GM18951 (cell line): ENCODE measurements around the gene NELL1.

Experiments
- POLR2A ChIP-seq: IDR thresholded peaks from 4 replicates; pipeline ENCODE4 v1.6.1; 2011; ENCODE audit warnings: mild to moderate bottlenecking; ENCODE audit not compliant: insufficient read length, insufficient read depth; ENCODE audit errors: extremely low read depth
- in situ Hi-C: fragments of 300-500 bp; cut with MboI; formaldehyde crosslinking; loops from one replicate; pipeline ENCODE4 v1.12.0; 2022; ENCODE audit warnings: low sequenced_read_pairs, mixed read lengths, inconsistent platforms; ENCODE audit not compliant: unreplicated experiment

The NELL1 gene

DNA sequence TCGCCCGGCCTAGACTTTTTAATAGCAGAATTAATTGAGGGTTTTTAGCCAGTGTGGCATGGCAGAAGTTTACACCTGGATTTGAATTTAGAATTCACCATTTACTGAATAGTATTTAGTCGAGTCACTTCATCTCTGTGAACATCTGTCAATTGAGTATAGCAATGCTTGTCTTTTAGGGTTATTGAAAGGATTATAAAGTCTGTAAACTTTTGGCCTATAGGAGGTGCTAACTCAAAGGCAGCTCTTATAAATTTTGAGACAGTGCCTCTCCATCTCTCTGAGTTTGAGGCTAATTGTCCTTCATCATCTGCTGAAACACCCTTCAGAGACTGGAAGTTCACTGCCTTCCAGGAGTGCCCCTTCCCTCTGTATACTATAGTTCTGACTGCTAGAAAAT, 205.0 kb downstream of the NELL1 start:
- TF ChIP-seq POLR2A, result no peak
- in situ Hi-C loops, result no loop called here

DNA sequence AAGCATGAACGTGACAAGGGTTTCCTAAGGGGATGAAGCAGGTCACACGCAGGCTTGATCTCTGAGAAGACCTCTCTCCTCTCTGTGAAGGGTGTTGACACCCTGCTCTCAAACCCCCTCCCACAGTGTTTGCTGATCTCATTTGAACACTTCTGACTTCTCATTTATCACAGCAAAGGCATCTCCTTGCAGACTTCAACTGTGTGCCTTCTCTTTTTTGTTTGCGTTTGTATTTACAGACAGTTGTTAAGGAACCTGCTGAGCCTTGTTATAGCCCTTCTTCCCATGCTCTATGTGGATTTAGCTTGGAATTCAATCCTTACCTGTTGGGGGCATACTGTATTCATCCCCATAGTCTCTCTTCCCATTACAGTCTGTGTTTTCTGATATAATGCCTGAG, 206.5 kb downstream of the NELL1 start:
- TF ChIP-seq POLR2A, result no peak
- in situ Hi-C loops, result no loop called here

DNA sequence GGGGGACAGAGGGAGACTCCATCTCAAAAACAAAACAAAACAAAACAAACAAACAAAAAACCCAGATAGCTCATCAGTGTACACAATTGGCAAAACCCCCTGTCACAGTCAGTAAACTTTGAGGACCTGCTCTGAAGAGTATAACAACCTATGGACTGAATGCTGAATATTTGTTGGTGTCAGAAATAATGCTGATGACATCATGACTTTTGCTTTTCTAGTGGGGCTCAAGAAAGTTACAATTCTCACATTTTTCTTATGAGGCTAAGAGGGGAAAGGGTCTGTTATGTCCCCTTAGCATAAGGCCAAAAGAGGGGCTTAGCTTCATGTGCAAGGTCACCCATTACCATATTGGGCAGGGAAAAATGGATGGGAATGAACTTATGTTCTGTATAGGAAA, 207.4 kb downstream of the NELL1 start:
- in situ Hi-C loops, result no loop called here

DNA sequence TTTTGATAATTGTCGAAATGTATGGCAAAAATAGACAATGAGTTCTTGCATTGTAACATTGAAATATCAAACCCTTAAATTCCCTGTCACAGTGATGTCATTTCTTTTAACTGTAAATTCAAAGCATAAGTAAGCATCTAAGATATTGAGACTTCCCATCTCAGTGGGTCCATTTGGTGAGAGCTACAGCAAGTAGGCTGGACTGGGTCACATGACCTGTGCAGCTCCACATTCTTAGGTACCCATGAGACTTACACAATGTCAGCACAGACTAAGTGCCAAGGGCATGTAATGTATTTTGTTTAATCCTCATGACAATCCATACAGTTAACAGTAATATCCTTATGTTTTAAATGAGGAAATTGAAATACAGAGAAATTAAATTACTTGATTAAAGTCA, 210.7 kb downstream of the NELL1 start:
- no peak for TF ChIP-seq POLR2A
- in situ Hi-C loops, result no loop called here

More for the DNA sequence above, 207.4 kb downstream of the NELL1 start:
- no peak for TF ChIP-seq POLR2A

DNA sequence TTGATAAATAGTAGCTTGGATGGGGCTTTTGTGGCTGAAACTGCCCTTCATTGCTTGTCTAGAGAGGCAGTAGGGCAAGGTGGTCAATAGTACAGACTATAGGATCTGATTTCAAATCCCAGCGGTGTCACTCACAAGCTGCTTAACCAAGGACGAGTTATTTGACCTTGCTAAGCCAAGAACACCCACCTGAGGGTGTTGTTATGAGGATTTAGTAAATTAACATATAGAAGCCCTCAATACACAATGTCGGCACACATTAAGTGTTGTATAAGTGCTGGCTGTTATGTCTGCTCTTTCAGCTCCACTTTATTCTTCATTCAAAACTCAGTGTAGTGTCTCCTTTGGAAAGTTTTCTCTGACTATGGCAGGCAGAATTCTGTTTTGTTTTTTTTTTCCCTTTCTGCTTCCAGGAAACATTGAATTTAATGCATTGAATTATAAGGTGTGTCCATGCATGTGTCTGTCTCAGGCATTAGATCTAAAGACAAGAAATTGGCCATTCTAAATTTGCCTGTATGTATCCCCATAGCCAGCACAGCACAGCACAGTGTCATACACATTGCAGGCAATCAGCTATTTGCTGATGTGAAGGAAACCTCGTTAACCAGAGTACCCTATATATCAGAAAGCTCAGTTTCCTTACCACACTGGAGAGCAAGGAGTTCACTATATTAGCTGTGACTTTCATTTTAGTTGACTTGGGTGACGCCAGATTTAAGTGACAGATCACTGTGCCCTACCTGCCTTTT, 212.1 kb downstream of the NELL1 start:
- in situ Hi-C loops, result no loop called here
- no peak for TF ChIP-seq POLR2A

DNA sequence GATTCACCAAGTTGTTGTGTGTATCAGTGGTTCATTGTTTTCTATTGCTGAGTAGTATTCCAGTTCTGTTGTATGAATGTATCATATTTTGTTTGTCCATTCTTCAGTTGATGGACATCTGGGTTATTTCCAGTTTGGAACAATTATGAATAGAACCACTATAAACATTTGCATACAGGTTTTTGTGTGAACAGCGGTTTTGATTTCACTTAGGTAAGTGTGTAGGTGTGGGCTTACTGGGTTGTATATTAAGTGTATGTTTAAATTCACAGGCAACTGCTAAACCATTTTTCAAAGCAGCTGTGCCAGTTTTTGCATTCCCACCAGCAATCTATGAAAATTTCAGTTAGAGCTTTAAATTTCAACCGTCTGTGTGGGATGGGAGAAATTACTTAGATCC, 217.8 kb downstream of the NELL1 start:
- in situ Hi-C loops, result no loop called here

DNA sequence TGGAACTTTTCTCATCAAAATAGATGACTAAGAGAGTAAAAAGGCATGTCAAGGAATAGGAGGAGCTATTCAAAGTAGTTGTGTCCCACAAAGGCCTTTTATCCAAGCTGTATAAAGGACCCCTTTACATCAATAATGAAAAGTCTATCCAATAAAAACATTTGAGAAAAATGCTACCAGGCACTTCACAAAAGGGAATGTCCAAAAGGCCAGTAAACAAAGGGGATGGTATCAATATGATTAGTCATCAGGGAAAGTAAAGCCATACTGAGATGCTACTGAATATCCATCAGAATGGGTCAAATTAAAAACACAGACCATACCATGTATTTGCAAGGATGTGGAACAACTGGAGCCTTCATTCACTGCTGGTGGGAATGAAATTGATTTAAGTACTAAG, 224.9 kb downstream of the NELL1 start:
- no peak for TF ChIP-seq POLR2A
- in situ Hi-C loops, result no loop called here

More for the DNA sequence above, 217.8 kb downstream of the NELL1 start:
- no peak for TF ChIP-seq POLR2A

DNA sequence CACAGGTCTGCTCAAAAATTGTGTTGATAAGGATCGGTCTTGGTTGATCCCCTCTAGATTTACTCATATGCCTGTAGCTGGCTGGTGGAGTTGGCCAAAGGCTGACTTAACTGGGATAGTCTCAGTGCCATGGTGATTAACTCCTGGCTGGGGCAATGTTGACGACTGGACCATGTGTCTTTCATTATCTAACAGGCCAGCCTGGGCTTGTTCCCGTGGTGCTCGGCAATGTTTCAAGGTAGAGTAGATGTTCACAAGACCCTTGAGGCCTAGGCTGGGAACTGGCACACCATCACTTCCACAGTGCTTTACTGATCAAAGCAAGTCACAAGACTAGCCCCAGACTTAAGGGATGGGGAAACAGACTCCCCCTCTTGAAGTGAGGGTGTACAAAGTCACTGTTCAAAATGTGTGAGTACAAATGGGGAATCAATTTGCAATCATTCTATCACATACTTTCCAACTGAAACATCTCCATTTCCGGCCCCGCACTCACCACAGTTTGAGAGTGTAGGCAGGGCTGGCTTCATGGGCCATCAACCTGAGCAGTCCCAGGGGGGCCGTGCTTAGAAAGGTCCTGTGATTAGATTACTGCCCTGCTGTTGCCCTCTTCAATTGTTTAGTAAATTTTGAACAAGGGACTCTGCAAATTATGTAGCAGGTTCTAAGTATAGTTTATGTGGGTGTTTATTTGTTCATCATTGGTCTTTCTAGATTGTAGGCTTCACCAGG, 240.8 kb downstream of the NELL1 start:
- in situ Hi-C loops, result no loop called here
- TF ChIP-seq POLR2A, result no peak

DNA sequence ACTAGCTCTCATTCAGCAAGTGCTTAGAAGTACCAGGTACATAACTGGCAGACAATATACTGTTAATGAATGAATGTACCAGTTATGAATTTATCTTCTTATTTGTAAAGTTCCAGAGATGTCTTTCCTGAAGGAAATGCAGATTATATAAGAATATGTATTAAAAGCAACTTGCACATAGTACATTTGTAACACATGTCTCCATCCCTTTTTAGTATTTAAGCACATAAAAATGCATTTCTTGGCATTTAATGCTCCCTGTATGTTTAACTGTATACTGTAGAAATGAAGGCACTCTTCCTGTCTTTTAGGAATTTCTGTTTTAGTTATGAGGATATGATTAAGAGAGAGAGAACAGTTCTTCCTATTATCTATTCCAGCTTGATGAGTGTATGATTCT, 241.3 kb downstream of the NELL1 start:
- TF ChIP-seq POLR2A, result no peak
- in situ Hi-C loops, result no loop called here

DNA sequence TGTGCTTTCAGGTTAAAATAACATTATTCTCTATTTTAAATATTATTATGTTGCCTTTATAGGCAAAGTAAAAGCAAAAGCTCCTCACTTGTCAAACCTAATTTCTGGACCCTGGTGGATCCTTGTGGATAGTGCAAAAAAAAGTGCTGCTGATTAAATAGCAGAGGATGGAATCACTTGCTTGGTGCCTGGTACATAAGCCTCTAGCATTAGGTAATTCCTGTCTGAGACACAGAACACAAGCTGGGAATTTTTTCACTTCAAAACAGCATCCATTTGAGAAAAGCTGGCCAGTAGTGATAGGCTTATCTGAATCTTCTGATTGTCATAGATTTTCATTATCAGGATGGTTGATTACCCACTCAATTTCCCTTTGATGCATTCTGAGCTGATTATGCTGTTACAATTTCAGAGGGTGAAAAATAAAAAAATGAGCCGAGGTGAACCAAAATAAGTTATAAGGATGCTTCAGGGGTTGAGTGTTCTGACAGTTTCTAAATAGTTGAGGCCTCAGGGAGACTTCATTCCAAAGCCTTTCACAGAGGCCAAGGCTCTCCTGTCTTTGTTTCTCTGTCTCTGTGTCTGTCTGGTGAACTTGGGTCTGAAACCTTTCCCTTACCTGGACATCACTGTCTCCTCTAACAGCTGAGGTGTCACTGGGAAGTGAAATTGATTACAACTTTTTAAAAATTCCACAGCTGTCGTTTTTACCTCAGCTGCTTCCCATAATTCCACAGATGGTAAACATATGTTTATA, 242.9 kb downstream of the NELL1 start:
- in situ Hi-C loops, result no loop called here

DNA sequence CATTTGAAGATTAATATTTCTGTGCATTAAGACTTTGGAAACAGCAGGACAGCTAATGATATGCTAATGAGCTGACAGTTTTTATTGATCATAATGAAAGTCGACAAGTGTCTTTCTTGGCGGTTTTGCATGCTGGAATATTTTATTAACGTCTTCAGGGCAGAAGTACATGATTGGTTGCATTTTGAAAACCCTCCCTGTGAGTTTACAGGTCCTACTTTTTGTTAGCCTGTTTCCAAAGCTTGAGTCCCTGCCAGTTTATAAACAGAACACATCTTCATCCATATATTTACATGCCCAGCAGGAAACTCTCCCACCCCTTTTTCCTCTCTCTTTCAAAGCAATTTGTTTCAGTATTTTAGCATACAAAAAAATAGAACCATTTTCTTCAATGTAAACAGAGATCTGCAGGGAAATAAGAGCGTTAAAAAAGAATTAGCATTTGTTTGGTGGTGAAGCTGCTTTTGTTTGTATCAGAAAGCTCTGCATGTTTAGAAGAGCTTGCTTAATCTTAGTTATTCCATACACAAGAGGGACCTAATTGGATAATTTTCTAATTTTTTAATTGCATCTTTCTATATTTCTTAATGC, 243.6 kb downstream of the NELL1 start:
- no peak for TF ChIP-seq POLR2A
- in situ Hi-C loops, result no loop called here

More for the DNA sequence above, 242.9 kb downstream of the NELL1 start:
- no peak for TF ChIP-seq POLR2A

DNA sequence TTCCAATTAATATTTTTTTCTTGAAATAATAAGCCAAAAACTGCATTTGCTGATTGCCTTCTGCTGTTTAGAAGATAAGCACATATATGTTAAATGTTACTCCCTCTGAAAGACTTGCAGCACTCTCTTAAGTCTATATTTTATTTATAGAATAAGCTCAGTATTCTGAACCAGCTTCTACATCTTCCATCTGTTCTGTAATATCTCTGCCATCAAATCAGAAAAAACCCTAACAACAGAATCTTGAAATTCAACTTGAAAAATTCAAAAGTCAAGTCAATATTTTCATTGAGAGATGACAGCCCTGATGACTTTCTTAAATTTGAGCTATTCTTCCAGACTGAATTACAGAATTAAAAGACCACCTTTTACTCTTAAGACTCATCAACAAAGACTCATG, 247.9 kb downstream of the NELL1 start:
- in situ Hi-C loops, result no loop called here
- TF ChIP-seq POLR2A, result no peak

DNA sequence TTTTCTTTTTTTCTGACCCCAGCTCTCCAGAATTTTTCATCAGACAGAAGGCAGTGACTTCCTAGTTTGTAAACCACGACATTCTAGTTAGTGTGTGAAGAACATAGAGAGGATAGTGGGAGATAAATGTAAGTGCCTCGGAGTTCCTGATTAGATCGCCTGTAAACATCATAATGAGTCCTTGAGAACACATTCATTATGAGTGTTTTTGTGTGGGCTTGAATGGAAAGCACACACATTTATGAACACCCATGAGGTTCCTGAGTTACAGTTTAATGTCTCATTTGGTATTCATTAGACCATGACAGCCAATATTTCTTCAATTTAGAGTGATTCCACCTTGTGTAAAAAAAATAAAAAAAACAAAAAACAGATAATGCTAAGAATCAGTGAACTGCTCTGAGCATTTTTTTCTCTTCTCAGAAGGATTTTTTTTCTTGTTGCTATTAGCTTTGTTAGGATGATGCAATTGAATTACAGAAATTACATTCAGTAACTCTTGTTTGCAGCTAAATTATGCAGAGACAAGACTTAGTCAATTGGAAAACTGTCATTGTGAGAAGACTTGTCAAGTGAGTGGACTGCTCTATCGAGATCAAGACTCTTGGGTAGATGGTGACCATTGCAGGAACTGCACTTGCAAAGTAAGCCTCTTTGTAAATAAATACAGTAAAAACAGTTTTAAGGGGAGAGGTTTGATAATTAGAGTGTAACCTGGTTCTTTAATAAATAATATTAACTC, 257.6 kb downstream of the NELL1 start:
- no peak for TF ChIP-seq POLR2A
- in situ Hi-C loops, result no loop called here

DNA sequence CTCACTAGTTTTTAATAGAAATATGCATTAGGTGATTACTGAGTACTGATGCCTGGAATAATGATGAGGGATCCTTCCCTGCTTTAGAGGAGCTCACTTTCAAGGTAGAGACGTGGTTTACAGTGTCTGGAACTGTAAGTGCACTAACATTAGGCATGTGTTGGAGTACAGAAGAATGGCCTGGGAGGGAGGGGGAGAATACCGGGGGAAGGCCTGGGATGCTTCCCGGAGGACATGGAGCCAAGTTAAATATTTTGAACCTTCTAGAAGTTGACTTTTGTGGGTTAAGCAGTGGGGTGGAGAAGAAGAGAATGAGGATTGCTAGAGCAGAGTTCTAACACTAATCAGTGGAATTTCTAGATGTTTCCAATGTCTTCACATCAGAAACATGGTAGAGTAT, 261.6 kb downstream of the NELL1 start:
- in situ Hi-C loops, result no loop called here
- TF ChIP-seq POLR2A, result no peak
